DMS 273 treated with DMSO at 0.1 percent for 48 hours (cell line): ENCODE data around the gene ATP6V1F.

Experiments
- DNase-seq: peaks from one replicate; lab custom pipeline; 2025; lab: John Stamatoyannopoulos, UW

ATP6V1F gene, protein sequence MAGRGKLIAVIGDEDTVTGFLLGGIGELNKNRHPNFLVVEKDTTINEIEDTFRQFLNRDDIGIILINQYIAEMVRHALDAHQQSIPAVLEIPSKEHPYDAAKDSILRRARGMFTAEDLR

DNA sequence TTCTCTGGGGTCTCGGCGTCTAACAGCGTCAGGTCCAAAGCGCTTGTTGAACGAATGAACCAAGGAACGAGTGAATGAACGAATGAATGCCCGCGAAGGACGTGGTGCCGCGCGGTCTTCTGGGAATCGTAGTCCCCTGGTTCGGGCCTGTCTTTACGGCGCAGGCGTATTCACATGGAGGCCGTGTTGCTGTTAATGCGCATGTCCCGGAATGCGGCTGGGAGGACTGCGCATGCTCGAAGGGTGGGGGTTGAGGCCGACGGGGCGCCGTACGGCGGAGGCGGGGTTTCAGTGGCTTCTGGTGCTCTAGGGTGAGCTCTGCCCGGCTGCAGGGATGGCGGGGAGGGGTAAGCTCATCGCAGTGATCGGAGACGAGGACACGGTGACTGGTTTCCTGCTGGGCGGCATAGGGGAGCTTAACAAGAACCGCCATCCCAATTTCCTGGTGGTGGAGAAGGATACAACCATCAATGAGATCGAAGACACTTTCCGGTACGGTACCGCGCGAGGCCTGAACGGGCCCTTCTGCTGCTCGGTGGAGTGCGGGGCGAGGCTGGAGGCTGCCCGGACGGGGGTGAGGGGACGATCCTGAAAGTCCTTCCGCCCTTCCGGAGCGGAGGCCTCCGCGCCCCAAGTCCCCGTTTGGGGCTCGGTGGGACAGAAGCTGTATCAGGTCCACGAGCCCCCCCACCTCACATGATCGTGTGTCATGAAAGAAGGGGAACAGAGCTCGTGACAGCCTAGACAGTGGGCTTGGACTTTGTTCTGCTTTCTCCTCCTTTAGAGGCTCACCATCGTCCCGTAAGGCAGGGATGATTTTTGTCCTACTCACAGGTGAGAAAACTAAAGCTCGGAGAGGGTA, at the start of gene ATP6V1F:
ATP6V1F (plus strand) TSS at position 286 of the 862 bp plus-strand sequence; CDS start at position 335, 49 bp downstream.
- DNase-seq, result peak; percentile 97

GRCh38 chr7:128814499-128814898, 48.2 kb upstream of the ATP6V1F start:
- DNase-seq, result peak; percentile 29

DNA sequence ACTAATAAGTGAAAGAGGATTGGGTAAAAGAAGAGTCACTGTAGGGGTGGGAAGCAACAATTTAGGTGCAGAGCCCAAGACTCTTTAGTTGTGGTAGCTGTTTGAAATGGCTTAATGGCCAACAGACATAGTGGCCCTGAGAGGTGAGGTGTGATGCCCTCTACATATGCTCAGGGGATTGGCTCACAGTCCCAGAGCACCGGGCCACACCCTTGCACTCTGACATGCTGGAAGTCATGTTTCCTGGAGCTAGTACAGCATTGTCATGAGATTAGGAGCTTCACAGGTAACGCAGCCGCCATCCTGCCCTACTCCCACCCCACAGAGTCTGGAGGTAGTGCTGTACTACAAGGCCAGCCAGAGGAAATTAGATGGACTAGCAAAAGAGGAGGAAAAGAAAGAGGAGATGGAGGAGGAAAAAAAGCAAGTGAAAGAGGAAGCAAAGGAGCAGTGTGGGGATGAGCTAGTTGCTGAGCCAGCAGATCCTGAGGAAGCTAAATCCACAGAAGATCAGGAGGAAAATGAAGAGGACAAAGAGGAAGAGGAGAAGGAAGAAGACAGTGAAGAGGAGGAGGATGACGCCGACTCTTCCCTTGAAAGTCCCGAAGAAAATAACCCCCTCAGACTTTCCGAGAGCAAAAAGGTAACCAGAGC, 47.2 kb upstream of the ATP6V1F start:
- DNase-seq, result no peak

DNA sequence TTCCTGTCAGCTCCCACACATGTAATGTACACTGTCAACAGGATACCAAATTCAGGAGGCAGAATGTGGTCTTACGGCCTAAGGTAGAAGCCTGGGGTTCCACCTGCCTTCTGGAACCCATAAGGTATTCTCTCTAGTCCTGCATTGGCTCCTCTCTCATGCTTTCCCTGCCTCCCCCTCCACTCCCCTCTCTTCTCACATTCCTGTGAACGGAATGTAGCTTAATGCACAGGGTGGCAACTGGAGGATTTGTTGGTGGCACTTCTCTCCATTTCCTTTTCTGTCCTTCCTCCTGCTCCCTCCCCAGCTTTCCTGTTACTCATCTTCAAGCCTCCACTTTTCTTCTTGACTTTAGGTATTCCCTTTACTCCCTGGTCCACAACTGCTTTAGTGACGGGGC, 44.0 kb upstream of the ATP6V1F start:
- DNase-seq, result no peak

DNA sequence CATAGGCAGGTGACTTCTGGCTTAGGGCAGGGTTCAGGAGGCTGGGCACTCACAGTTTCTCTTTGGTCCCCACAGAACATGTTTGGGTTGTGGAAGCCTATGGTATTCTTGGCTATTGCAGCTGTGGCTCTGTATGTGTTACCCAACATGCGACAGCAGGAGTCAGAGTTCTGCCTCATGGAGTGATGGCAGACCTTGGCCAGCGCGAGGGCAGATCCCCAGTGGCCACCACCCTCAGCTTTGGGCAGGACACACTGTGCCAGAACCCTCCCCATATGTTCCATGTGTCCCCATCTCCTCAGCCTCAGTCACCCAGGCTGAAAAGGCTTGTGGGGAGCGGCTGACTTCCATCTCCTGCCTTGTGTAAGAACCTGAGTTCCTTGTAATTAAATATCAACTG, 40.9 kb upstream of the ATP6V1F start:
- DNase-seq, result no peak

DNA sequence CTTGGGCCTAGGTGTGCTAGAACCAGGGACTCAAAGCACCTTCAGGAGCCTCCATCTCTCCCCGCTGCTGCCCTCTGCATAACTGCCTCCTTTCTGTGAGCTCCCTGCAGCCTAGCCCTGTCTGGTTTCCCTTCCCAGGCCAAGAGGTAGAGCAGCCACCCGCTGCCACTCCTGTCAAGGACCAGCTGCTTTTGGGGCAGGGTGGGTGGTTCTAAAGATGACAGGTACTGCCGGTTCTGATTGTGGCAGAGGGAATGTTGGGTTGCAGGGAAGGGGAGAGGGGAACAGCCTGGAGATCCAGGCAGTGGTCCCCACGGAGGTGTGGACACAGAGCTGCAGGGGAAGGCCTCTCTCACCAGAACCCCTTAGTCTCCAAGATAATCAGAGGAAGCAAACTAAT, 36.1 kb upstream of the ATP6V1F start:
- no peak for DNase-seq

DNA sequence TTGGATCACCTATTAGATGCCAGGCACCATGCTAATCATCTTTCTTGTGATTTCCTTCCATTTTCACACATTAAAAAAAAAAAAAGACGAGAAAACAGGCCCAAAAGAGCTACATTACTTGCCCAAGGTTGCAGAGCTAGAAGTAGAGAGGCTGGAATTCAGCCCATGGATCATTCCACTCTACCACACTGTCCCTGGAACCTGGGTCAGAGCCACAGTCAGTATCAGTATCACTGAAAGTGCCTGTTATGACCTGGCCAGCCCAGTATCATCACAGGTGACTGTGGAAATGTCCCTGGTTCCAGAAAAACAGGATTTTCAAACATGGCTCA, 35.8 kb upstream of the ATP6V1F start:
- no peak for DNase-seq

DNA sequence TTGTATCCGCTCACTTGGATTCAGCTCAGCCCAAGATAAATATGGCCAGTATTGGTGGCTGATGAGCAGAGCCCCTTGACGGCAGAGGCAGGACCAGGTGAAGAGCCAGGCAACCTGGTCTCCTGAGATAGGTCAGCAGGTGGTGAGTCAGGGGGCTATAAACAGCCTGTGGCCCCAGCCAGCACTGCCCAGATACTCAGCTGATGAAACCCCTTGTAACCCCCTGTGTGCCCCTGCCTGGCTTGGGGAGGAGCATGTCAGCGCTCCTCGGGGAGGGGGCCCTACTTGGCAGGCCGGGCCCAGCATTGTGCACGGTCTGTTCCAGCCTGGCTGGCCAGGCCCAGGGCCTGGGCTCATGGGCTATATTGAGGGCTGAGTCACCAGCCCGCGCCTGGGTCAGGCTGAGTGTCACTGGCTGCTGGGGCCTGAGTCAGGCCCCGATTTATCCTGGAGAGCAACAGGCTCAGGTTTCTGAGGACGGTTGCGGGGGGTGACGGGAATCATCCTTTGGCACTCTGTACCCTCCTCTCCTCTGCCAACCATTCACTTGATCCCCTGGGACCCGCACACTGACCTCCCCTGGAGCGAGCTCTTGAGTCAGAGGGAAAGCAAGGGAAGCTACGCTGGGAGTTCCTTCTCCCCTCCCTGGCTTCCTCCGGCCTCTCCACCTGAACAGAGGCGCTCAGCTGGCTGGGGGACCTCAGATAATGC, 35.3 kb upstream of the ATP6V1F start:
- no peak for DNase-seq

GRCh38 chr7:128827971-128828711, 34.5 kb upstream of the ATP6V1F start:
- no peak for DNase-seq

DNA sequence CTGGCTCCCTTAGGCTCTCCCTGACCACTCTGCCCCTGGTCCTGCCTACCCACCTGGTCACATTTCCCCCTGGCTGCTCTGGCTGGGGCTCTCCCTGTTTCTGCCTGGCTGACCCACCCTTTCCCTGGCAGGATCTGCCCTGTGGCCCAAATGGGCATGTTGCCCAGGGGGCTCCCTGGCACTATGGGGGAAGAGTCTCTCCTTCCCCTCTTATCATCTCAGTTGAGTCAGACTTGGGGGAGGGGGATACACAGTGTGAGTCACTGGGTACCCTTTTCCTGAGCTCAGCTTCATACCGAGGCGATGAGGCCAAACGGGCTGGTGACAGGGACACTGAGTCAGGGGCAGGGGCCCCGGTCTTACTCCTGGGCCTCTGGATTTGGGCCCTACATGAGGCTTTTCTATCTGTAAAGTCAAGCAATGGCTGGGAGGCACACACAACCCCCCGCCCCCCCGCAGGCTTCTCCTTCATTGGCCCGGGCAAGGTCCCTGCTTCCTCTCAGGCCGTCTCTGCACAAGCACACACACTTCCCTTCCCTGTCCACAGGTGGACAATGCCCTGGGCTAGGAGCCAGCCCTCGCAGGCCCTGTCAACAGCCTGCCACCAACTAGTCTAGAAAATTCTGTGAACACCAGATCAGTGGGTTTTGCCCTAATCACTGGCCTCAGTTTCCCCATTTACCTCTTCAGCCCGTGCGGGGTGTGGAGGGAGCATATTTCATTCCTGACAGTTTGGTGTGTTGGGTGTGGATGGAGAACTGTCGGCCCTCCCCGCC, 33.1 kb upstream of the ATP6V1F start:
- DNase-seq, result no peak

- DNase-seq, result no peak
These were observed 32.2 kb upstream of the ATP6V1F start, which contains the start of gene FLNC for GRCh38 chr7:128830231-128831177. FLNC (plus strand) TSS chr7:128830406; CDS start chr7:128830638, 232 bp downstream.

- DNase-seq, result peak; percentile 77
These were observed 31.3 kb upstream of the ATP6V1F start for GRCh38 chr7:128831178-128831993.

- peak; percentile 93 for DNase-seq
These were observed 30.4 kb upstream of the ATP6V1F start for GRCh38 chr7:128831994-128832879.

GRCh38 chr7:128832880-128833147, 29.8 kb upstream of the ATP6V1F start:
- no peak for DNase-seq

DNA sequence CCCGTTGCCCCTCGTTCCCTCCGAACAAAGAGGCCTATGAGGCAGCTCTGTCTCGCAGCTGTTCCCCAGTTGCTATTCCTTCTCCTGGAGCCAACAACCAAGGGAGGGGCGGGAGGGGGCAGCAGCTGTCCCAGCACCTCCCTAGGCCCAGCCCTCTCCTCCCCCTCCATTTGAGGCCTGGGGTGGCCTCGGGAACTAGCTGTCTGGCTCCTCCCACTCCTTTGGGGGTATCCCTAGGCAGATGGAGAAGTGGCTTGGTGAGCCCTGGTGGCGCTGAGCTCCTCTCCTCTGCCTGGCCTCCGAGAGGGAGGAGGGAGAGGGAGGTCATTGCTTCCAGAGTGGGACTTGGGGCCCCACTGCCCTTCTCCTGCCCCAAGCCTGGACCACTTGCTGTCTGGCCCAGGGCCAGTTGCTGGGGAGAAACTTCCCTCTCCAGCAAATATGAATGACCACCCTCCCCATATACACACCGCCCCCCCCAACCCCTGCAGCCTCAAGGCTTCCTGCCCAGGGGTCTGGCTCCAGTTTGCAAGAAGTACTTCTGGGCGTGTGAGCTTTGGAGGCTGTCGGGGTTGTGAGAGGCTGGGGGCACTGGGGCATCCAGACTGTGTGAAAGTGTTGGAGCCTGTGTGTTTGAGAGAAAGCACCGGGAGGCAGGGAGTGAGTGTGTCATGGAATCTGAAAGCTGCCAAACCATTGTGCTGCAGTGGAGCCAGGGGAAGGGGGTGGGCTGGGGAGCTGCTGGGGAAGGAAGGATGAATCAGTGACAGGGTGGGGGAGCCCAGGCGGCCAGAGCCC, 29.3 kb upstream of the ATP6V1F start:
- DNase-seq, result peak; percentile 98

DNA sequence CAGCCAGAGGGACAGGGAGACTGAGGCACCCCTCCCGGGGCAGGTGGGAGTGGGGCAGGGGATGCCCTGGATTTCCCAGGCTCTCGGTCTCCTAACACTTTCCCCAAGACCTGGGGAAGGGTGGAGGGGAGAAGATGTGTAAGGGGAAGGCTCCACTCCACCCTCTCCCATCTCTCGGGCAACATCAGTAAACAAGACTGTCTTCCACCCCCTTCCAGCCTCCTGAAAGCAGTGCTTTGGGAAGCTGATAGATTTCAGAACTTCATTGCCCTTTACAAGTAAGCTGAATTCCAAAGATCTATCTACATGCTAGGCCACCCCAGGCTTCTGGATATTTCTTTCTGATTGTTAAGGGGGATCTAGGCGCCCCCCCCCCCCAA, 28.7 kb upstream of the ATP6V1F start:
- no peak for DNase-seq

- DNase-seq, result no peak
These were observed 27.4 kb upstream of the ATP6V1F start for GRCh38 chr7:128835231-128835751.
